HG02973 (cell line): Measurements from ENCODE around the gene MINDY4.
"Not testable (repeated sequence)": the region's sequence is repeated elsewhere in the genome, so short reads cannot be mapped to it uniquely, and the experiment has no call there.

Experiments used
- ATAC-seq: cut with Tn5 transposase; IDR thresholded peaks from one replicate; pipeline ENCODE4 v1.9.1; 2021; ENCODE audit warnings: moderate library complexity; ENCODE audit not compliant: unreplicated experiment

MINDY4 gene

GRCh38 chr7:30800785-30801252 is 29.6 kb downstream of the MINDY4 start:
- ATAC-seq: peak; percentile 28

- ATAC-seq: no peak
Observed at GRCh38 chr7:30802812-30803211, 31.6 kb downstream of the MINDY4 start.

GRCh38 chr7:30804078-30804661 is 33.0 kb downstream of the MINDY4 start:
- ATAC-seq: no peak

DNA sequence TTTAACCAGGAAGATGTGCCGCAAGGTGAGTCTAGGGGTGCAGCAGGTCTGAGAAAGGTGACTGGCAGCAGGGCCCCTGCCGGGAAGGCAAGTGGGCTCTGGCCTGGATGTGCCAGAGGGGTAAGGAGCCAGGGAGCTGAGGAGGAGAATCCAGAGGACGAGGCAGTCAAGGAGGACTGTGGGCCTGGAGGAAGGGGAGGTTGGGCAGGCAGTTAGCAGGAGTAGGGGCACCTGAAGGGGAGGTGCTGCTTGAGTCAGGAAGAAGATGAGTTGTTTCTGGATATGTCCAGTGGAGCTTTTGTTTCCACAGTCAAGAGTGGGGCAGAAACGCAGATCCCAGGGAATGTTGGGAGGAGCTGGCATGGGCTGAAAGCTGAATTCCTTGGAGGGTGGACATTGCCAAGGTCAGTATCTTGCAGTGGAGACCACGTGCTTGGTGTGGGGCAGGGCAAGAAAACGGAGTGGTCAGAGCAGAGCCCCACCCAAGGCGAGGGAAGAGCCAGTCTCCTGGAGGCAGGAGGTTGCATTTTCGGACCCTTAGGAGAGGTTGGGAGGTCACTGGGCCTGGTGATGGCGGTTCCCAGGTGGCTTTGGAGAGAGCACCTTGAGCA is 34.0 kb downstream of the MINDY4 start:
- no peak for ATAC-seq

DNA sequence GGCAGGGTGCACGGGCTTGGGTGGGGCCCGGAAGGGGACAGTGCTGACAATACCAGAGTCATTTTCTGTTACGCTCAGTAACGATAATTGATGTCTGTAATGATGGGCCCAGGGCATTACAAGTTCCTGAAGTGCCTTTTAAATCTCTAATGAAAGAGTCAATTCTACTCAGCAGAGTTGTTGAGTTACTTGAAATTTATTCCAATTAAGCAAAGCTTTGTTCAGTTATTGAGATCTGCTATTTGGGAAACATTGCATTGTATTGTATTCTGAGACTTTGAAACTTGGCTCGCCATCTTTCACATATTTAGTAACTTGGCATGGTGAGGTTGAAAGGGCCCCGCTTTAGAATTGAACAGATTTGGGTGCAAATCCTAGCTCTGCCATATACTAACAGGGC is 34.7 kb downstream of the MINDY4 start:
- ATAC-seq: no peak

GRCh38 chr7:30807477-30807876 is 36.3 kb downstream of the MINDY4 start:
- not testable (repeated sequence) for ATAC-seq

DNA sequence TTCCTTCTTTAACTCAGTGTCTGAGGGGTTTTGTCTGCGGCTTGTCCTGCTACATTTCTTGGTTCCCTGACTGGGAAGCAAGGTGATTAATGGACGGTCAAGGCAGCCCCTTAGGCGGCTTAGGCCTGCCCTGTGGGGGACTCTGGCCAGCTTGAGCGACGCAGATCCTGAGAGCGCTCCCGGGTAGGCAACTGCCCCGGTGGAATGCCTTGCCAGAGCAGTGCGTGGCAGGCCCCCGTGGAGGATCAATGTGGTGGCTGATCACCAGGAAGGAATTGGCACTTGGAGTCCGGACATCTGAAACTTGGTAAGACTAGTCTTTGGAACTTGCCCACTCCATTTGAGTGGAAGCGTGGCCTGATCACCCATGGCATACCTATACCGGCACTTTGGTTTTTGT is 36.7 kb downstream of the MINDY4 start:
- not testable (repeated sequence) for ATAC-seq

- no peak for ATAC-seq
Observed at GRCh38 chr7:30810986-30811385, 39.8 kb downstream of the MINDY4 start.

GRCh38 chr7:30812676-30813075 is 41.5 kb downstream of the MINDY4 start:
- no peak for ATAC-seq

DNA sequence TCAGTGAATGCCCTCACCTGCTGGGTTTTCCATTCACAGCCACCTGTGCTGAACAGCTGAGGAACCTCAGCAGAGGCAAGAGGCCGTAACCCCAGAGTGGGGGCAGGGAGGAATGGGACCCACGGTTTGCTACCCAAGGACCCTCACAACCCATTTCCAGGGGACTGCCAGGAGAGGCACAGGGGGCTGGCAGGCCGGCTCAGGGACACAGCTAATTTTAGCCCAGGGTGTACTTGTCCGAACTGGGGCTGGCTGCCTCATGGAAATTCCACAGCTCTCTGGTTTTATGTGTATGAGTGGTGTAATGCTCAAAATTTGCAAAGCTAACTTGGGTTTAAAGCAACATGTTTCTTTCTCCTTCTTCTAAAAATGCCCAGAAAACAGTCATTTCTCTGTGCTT is 42.2 kb downstream of the MINDY4 start:
- no peak for ATAC-seq

DNA sequence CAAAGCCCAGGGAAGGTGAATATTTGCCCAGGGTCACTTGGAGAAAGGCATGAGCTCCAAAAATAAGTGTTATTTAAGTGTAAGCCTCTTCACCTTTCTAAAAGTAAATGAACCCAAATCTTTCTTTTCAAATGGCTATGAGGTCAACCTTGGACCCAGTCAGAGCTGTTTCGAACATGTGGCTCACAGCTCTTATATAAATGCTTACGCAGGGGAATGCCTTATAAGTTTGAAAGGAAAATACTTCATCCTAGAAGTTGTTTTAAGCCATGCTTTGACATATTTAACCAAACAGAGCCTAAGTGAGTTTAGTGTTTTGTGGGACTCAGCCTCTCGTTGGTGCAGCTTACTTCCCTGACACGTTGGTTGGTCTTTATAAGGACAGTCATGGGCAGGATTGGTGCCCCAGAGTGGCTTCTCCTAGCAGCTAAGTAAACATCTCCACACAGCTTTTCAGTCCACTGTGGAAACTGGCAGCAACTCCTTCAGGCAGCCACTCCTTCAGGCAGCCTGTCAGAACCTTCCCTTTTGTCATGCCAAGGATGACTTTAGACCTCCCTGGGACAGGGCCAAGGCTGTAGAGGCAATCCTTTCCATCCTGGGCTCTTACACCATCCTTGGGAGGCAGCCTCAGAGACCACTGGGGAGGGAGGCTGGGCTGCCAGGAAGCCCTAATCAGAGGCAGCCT is 43.6 kb downstream of the MINDY4 start:
- no peak for ATAC-seq

DNA sequence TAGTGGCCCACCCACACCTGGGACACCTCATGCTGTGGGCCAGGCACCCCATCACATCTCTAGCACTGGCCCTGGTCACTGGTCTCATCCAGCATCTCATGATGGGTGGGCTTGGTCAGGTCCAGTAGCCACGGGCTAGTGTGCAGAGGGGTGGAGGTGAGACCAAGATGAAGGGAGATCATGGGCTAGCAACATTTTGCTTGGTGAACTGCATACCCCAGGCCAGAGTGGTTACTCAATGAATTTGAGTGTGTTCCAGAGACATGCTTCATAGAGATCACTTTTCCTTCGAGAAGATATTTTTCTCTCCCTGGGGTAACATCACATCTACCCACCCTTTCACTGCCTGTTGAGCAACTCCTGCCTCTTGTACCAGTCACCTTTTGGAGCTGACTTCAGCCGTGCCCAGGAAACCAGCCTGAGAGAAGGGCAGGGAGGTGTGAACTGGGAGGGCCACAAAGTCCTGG is 44.2 kb downstream of the MINDY4 start:
- no peak for ATAC-seq

DNA sequence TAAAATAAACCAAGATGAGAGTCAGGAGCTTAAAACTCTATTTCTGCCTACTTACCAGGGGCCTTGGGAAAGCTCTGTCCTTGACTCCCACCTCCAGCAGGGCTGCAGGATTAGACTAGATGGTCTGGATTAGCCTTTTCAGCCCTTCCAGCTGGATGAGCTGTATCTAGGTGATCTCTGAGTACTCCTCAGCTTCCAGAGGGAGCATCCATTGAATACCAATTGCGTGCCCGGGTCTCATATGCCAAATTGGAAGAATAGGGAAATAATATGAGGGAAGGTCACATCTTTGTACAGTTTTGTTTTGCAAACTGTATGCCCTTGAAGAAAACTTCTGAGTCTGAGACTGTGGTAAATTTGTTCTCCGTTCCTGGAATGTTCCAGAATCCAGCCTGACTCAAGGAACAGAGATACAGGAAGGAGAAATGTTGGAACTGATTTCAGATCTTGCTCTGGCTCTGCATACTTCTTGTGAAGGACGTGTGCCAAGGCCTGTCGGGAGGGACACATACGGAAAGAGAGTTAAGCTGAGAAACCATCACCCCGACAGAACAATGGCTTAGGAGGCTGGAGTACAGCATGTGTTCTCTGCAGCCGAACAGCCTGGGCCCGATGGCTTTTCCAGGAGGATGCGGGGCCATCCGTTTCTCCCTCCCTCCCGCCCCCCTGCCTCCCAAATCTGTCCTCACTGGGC is 44.9 kb downstream of the MINDY4 start:
- ATAC-seq: no peak

GRCh38 chr7:30816645-30817370 is 45.6 kb downstream of the MINDY4 start:
- no peak for ATAC-seq

- ATAC-seq: no peak
Observed at GRCh38 chr7:30817371-30817767, 46.2 kb downstream of the MINDY4 start.

- ATAC-seq: no peak
Observed at GRCh38 chr7:30824821-30825720, 53.9 kb downstream of the MINDY4 start.

GRCh38 chr7:30826181-30826580 is 55.0 kb downstream of the MINDY4 start:
- no peak for ATAC-seq

DNA sequence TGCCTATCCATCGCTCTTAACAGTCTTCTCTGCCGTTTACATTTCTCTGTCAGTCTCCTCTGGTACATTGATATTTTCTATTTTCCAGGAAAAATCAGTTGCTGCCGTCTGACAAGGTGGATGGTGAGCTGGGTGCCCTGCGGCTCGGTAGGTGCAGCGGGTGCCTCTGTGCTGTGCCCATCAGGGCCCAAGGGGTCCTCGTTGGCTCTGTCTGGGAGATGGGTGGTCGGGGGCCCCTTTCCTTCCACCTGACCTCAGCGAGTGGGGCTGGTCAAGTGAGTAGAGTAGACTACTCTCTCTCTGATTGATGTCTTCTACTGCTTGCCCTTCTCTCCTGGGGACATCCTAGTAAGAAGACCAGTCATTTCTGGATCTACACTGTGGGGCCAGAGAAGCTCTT is 57.4 kb downstream of the MINDY4 start:
- no peak for ATAC-seq

GRCh38 chr7:30829471-30829870 is 58.3 kb downstream of the MINDY4 start:
- no peak for ATAC-seq

GRCh38 chr7:30831227-30831626 is 60.0 kb downstream of the MINDY4 start:
- no peak for ATAC-seq
